Osteoblast (primary cell): ENCODE results near the gene TTC9C. TPM values are rescaled to one million over a fixed set of nuclear protein-coding genes. Genes with fewer than 3 reads are reported as not detected.
A peak's percentile ranks its signal among the peaks of the same experiment; 100 is the strongest.

Experiments used
- DNase-seq: peaks from one replicate; pipeline ENCODE4 v3.0.0; 2011; ENCODE audit warnings: low spot score, mixed read lengths; ENCODE audit not compliant: insufficient read length; ENCODE audit errors: missing footprints
- H2AFZ ChIP-seq: 2 replicates; pipeline ENCODE4 v1.6.0; 2011; ENCODE audit warnings: mild to moderate bottlenecking, low read length
- H3K27ac ChIP-seq: 2 replicates; pipeline ENCODE4 v1.5.1; 2011; ENCODE audit warnings: mild to moderate bottlenecking, low read depth, low read length, moderate library complexity
- H3K27me3 ChIP-seq: 2 replicates; pipeline ENCODE4 v1.6.0; 2012; ENCODE audit warnings: mild to moderate bottlenecking, control low read depth, inconsistent platforms, low read length, moderate library complexity; ENCODE audit not compliant: insufficient read depth
- H3K36me3 ChIP-seq: 2 replicates; pipeline ENCODE4 v1.5.1; 2011; ENCODE audit warnings: mild to moderate bottlenecking, low read length, control low read depth, moderate library complexity; ENCODE audit not compliant: insufficient read depth
- H3K4me1 ChIP-seq: 2 replicates; pipeline ENCODE4 v1.5.1; 2011; ENCODE audit warnings: mild to moderate bottlenecking, low read length, control low read depth, moderate library complexity; ENCODE audit not compliant: insufficient read depth
- H3K4me2 ChIP-seq: 2 replicates; pipeline ENCODE4 v1.6.0; 2011; ENCODE audit warnings: mild to moderate bottlenecking, low read length; ENCODE audit not compliant: insufficient read depth
- H3K4me3 ChIP-seq: fragments of 200-600 bp; sonication (generic); 3 replicates; pipeline ENCODE4 v1.5.1; 2012; ENCODE audit warnings: mild to moderate bottlenecking, low read length, inconsistent platforms; ENCODE audit not compliant: insufficient read depth
- H3K79me2 ChIP-seq: 2 replicates; pipeline ENCODE4 v1.6.0; 2012; ENCODE audit warnings: mild to moderate bottlenecking, low read length, control low read depth, inconsistent platforms; ENCODE audit not compliant: insufficient read depth
- H3K9me3 ChIP-seq: 2 replicates; pipeline ENCODE4 v1.5.1; 2011; ENCODE audit warnings: low read depth, low read length, control low read depth
- H4K20me1 ChIP-seq: 2 replicates; pipeline ENCODE4 v1.6.0; 2012; ENCODE audit warnings: mild to moderate bottlenecking, low read length, control low read depth; ENCODE audit not compliant: insufficient read depth
- CTCF ChIP-seq: IDR thresholded peaks from 2 replicates; pipeline ENCODE4 v1.5.1; 2011; ENCODE audit warnings: mild to moderate bottlenecking, low read depth, low read length, moderate library complexity; ENCODE audit errors: extremely low read depth
- total RNA-seq: library from RNA; depleted of rRNA; stranded (reverse); fragments of >200 nt; gene quantifications from 2 replicates; pipeline ENCODE4 v1.2.3, GENCODE V29; 2012

The TTC9C gene
- total RNA-seq, 1 donor: 34.0 TPM

GRCh38 chr11:62774407-62774806, 46.1 kb downstream of the TTC9C start:
- peaks cover 19% of the 10 kb centered on the region for H3K79me2 ChIP-seq
- no peak overlapping the region for H3K4me3 ChIP-seq
- H3K4me1 ChIP-seq: peaks cover 18% of the 10 kb centered on the region
- H4K20me1 ChIP-seq: no peaks in the 10 kb centered on the region
- DNase-seq: peak; percentile 49
- no peak overlapping the region for H3K27ac ChIP-seq
- H3K4me2 ChIP-seq: no peak overlapping the region
- H3K27me3 ChIP-seq: no peaks in the 10 kb centered on the region
- TF ChIP-seq CTCF: no peak
- H3K9me3 ChIP-seq: no peaks in the 10 kb centered on the region
- H2AFZ ChIP-seq: no peak overlapping the region
- peaks cover 7% of the 10 kb centered on the region for H3K36me3 ChIP-seq

GRCh38 chr11:62775646-62776045, 47.4 kb downstream of the TTC9C start:
- peaks cover 7% of the 10 kb centered on the region for H3K36me3 ChIP-seq

GRCh38 chr11:62777389-62777788, 49.1 kb downstream of the TTC9C start:
- H3K36me3 ChIP-seq: peaks cover 13% of the 10 kb centered on the region
- no peaks in the 10 kb centered on the region for H4K20me1 ChIP-seq
- no peaks in the 10 kb centered on the region for H3K9me3 ChIP-seq
- H3K4me3 ChIP-seq: no peak overlapping the region
- H3K4me1 ChIP-seq: no peaks in the 10 kb centered on the region
- no peak overlapping the region for H3K27ac ChIP-seq
- H3K4me2 ChIP-seq: no peak overlapping the region
- no peak for TF ChIP-seq CTCF
- peak; percentile 84 for DNase-seq
- H3K27me3 ChIP-seq: no peaks in the 10 kb centered on the region
- H2AFZ ChIP-seq: peak overlapping the region; percentile 20
- peaks cover 9% of the 10 kb centered on the region for H3K79me2 ChIP-seq

More at GRCh38 chr11:62775646-62776045, 47.4 kb downstream of the TTC9C start:
- Histone ChIP-seq H3K4me1 (peaks cover 9% of the 10 kb centered on the region), H3K9me3 (no peaks in the 10 kb centered on the region), H4K20me1 (no peaks in the 10 kb centered on the region), H2AFZ (no peak overlapping the region), H3K27me3 (no peaks in the 10 kb centered on the region), H3K79me2 (peaks cover 19% of the 10 kb centered on the region), H3K4me3 (no peak overlapping the region), H3K27ac (no peak overlapping the region), H3K4me2 (no peak overlapping the region)
- TF ChIP-seq CTCF: no peak
- DNase-seq: no peak

GRCh38 chr11:62778441-62778840, 50.2 kb downstream of the TTC9C start:
- Histone ChIP-seq H4K20me1 (no peaks in the 10 kb centered on the region), H3K27ac (no peak overlapping the region), H3K27me3 (no peaks in the 10 kb centered on the region), H3K4me2 (no peak overlapping the region), H3K36me3 (peaks cover 18% of the 10 kb centered on the region), H3K4me1 (no peaks in the 10 kb centered on the region), H3K79me2 (peaks cover 7% of the 10 kb centered on the region), H3K4me3 (no peak overlapping the region), H3K9me3 (no peaks in the 10 kb centered on the region), H2AFZ (no peak overlapping the region)
- TF ChIP-seq CTCF: no peak
- DNase-seq: no peak
